AG09319 (cell line): ENCODE data around the gene CD72.
A peak's percentile ranks its signal among the peaks of the same experiment; 100 is the strongest.
"Not testable (repeated sequence)": the region's sequence is repeated elsewhere in the genome, so short reads cannot be mapped to it uniquely, and the experiment has no call there.

ENCODE experiments used
- DNase-seq: peaks from one replicate; pipeline ENCODE4 v3.0.0-alpha.2; 2010; ENCODE audit warnings: low read depth; ENCODE audit errors: extremely low read depth
- CTCF ChIP-seq: IDR thresholded peaks from 2 replicates; pipeline ENCODE4 v1.5.1; 2011; ENCODE audit warnings: low read depth, mild to moderate bottlenecking, inconsistent platforms, low read length, moderate library complexity

The CD72 gene

DNA sequence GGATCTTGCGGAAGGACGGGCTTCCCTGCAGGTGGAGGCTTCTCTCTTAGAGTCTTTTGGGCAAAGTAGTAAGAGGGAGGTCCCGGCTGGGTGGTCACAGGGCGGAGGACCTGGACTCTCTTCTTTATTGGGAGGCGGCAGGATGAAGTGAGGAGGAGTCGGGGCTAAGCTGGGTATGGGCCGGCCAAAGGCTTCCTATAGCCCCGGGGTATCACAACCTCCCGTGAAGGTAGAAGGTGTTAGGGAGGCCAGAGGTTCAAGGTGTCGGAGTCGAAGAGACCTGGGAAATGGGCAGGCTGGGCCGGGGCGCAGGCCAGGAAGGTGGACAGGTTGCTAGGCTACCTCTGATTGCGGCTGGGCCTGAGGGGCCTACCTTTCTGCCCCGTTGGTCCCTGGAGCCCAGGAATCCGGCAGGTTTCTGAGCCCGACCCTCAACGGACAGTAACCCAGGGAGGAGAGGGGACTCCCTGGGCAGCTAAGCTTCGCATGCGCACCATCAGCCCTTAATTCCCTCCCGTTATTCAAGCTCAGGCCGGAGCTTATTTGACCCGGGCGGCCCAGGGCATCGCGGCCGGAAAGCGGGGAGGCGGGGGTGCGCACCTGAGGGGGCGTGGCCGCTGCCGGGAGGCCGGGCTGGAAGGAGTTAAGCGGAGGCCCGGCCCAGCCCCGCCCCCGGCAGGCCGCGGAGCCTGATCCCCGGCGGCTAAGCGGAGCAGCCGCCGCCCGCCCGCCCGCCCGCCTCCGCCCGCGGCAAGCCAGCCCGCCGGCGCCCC lies 13.4 kb downstream of the CD72 start, which contains the start of gene TESK1:
Gene TESK1 (plus strand): TSS at position 685 of the 773 bp plus-strand sequence. CDS start 358 bp downstream, outside the sequence.
- DNase-seq: no peak
- no peak for TF ChIP-seq CTCF

DNA sequence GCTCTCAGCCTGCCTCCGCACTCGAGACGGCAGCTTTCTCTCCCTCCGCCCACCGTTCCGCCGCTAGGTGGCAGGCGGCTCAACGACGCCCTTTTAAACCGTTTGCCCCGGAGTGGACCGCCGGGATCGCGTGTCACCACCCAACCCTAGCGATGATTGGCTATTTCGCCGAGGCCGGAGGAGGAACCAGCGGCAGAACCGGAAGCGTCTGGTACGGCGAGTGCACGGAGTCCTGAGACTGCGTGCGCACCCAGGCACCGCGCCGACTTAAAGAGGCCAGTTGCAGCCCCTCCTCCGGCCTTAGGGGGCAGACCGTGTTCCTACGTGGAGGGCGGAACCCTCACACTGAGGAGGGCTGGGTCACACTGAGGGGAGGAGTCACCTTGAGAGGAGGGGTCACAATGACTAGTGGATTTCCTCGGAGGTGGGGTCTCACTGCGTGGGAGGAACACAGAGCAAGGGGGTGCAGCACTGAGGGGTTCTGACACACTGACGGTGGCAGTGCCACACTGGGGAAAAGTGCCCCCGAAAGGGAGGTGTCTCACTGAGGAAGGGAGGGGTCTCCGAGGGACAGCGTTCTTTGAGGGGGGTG lies 14.1 kb downstream of the CD72 start:
- DNase-seq: peak; percentile 99
- TF ChIP-seq CTCF: peak; percentile 91

DNA sequence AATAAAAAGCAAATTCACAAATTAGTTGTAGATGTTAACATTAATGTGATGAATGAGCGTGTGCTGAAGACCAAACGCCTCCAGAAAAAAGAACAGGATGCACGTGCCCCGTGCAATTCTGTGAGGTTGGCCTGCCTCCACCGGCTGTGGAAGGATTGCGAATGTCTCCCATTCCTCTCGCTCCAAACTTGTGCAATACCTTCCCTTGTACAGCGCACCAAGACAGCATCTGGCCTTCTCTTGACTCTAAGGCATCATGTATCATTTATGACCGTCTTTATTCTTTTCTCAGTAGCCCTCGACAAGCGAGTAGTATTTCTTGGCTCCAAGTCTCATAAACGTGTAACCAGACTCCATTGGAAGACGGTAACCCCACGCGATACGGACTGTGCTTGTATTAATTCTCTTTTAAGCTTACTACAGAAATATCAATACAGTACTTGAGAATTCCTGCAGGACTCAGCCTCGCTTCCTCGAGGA lies 14.7 kb downstream of the CD72 start:
- peak; percentile 75 for DNase-seq
- TF ChIP-seq CTCF: no peak; the same call in 1 of the 2 replicates

- no peak for DNase-seq
These were observed 18.2 kb downstream of the CD72 start for GRCh38 chr9:35599763-35600604.

GRCh38 chr9:35598866-35599590 lies 19.2 kb downstream of the CD72 start:
- TF ChIP-seq CTCF: no peak
- no peak for DNase-seq

More at GRCh38 chr9:35599763-35600604, 18.2 kb downstream of the CD72 start:
- TF ChIP-seq CTCF: no peak; the same call in 1 of the 2 replicates

DNA sequence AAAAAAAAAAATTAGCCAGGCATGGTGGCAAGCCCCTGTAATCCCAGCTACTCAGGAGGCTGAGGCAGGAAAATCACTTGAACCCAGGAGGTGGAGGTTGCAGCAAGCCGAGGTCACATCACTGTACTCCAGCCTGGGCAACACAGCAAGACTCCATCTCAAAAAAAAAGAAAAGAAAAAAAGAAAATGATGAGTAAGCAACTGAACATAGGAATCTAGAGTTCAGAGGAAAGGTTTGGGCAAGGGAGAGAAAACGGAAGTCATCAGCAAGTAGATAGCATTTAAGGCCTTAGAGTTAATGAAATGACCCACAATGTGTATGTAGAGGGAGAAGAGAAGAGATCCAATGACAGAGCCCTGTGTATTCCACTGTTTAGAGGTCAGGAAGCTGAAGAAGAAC lies 21.3 kb downstream of the CD72 start:
- not testable (repeated sequence) for DNase-seq

DNA sequence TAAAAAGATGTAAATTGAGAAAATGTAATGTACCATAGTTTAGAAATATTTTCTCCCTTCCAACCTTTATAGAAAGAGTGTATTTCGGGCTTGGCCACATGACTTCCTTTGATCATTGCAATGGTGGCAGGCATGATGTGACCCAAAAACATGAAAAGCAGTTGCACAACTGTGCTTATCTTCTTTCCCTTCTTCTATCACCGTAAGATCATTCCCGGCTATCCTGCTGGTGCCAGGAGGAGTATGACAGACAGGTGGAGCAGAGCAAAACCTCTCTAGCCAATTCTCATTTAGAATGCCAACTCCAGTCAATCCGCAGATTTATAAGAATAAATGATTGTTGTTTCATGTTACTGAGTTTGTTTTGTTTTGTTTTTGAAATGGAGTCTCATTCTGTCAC lies 23.7 kb downstream of the CD72 start:
- no peak for TF ChIP-seq CTCF
- DNase-seq: no peak
